Spleen (tissue), 13 donors: ENCODE results near the gene TRIML1. TPM values are rescaled to one million over a fixed set of nuclear protein-coding genes. Genes with fewer than 3 reads are reported as not detected.

Source experiments
- DNase-seq: peaks from one replicate; pipeline ENCODE4 v3.0.0-alpha.2; 2020
- H3K27ac ChIP-seq, 8 donors: fragments of 200-600 bp; sonication (generic) in 7 of 8; 1 replicate in 4 of 8; 2 replicates in 4 of 8; pipeline versions ENCODE4 v1.5.0 to v1.8.0; 2016 to 2021; ENCODE audit warnings: inconsistent platforms in 4 of 8, mild to moderate bottlenecking in 4 of 8, moderate library complexity in 1 of 8
- H3K27me3 ChIP-seq, 7 donors: fragments of 200-600 bp; sonication (generic) in 6 of 7; replicated peaks in 1 of 7; 1 replicate in 4 of 7; 2 replicates in 3 of 7; pipeline versions ENCODE4 v1.5.0 to v1.8.0; 2016 to 2021; ENCODE audit warnings: inconsistent platforms in 3 of 7, mild to moderate bottlenecking in 1 of 7
- H3K36me3 ChIP-seq, 6 donors: fragments of 200-600 bp; sonication (generic) in 5 of 6; 1 replicate in 4 of 6; 2 replicates in 2 of 6; pipeline versions ENCODE4 v1.5.0 to v1.8.0; 2016 to 2021; ENCODE audit warnings: inconsistent platforms in 2 of 6
- H3K4me1 ChIP-seq, 6 donors: fragments of 200-600 bp; sonication (generic) in 5 of 6; 1 replicate in 3 of 6; 2 replicates in 3 of 6; pipeline versions ENCODE4 v1.5.0 to v1.8.0; 2016 to 2021; ENCODE audit warnings: inconsistent platforms in 3 of 6
- H3K4me3 ChIP-seq, 8 donors: fragments of 200-600 bp; sonication (generic) in 7 of 8; 1 replicate in 4 of 8; 2 replicates in 4 of 8; pipeline versions ENCODE4 v1.5.0 to v1.8.0; 2016 to 2021; ENCODE audit warnings: inconsistent platforms in 4 of 8, mild to moderate bottlenecking in 4 of 8, moderate library complexity in 2 of 8
- H3K9me3 ChIP-seq, 8 donors: fragments of 200-600 bp; sonication (generic) in 7 of 8; 1 replicate in 4 of 8; 2 replicates in 4 of 8; pipeline versions ENCODE4 v1.5.0 to v1.8.0; 2016 to 2021; ENCODE audit warnings: inconsistent platforms in 4 of 8
- CTCF ChIP-seq, 11 experiments: fragments of 200-600 bp in 7 of 11; fragments of 450-650 bp in 4 of 11; sonication (generic) in 4 of 11; IDR thresholded peaks in 8 of 11; conservative IDR thresholded peaks in 3 of 11; 1 replicate in 7 of 11; 2 replicates in 4 of 11; pipeline versions ENCODE4 v1.4.0 to v1.8.0; 2016 to 2021; ENCODE audit warnings: antibody characterized with exemption in 11 of 11, inconsistent platforms in 4 of 11, mild to moderate bottlenecking in 1 of 11
- POLR2A ChIP-seq, 3 donors: fragments of 450-650 bp; IDR thresholded peaks; one replicate each; pipeline ENCODE4 v1.5.1; 2017; ENCODE audit warnings: antibody characterized with exemption in 3 of 3, mild to moderate bottlenecking in 1 of 3
- POLR2AphosphoS5 ChIP-seq, 3 donors: sonication (generic); formaldehyde crosslinking; IDR thresholded peaks; one replicate each; pipeline ENCODE4 v1.5.1; 2017; ENCODE audit warnings: antibody characterized with exemption in 3 of 3
- WGBS, 5 donors: extraction: QIAGEN DNeasy Blood & Tissue Kit in 3 of 5; methylation state at CpG; one replicate each; pipeline versions ENCODE4 v1.1.5 to v1.1.7; 2013 to 2018; 5-methylcytosine and 5-hydroxymethylcytosine counted together
- intact Hi-C: fragments of 100-400 bp; cut with DNase I; formaldehyde crosslinking; loops from one replicate; pipeline ENCODE4 v1.15.0; 2023; ENCODE audit warnings: low total_unique reads
- long read RNA-seq, 2 donors: transcript quantifications; one replicate each; lab custom pipeline, GENCODE V29; 2026
- polyA plus RNA-seq, 3 donors: library from polyadenylated mRNA; stranded (reverse); fragments of 200-250 nt; gene quantifications; one replicate each; pipeline ENCODE4 v1.2.1, GENCODE V29; 2013
- total RNA-seq, 7 donors: library from RNA; depleted of rRNA in 3 of 7; stranded (reverse); fragments of >200 nt in 3 of 7; fragmentation: NEBNext Ultra II Directional in 4 of 7; extraction: Animal tissue kit (Norgen Biotek cat#: 25700) in 4 of 7; gene quantifications; one replicate each; pipeline versions ENCODE4 v1.1.0 to v1.2.1, GENCODE V29; 2016 to 2021
- donor health status: healthy with polysubstance abuse.
- donor health status: DM: no; HTN: no; CAD: no; lungs with moderate emphysema.
- donor health status: DM: no; HTN: no; CAD: no.
- donor health status: Bipolar disorder and iron deficiency.
- donor health status: healthy.
- donor health status: DM: no; HTN: no; CAD: no.
- donor health status: DM: yes; HTN: yes; CAD: no.

TRIML1 gene
- not detected for total RNA-seq
- polyA plus RNA-seq, result not detected
- long read RNA-seq, donor 1, result 0 reads
- long read RNA-seq, donor 2, result 0 reads

GRCh38 chr4:188139141-188139540 is at the start of gene TRIML1:
Gene TRIML1 (plus strand): TSS chr4:188139441. CDS start chr4:188139559, 118 bp downstream.
- no peaks in the 10 kb centered on the region for H3K36me3 ChIP-seq
- no peak within 1 kb of the TSS for H3K4me3 ChIP-seq
- DNase-seq, result no peak
- TF ChIP-seq POLR2A (IDR thresholded peaks at IDR 0.05), result no peak
- TF ChIP-seq POLR2AphosphoS5 (IDR thresholded peaks at IDR 0.05), result no peak
- TF ChIP-seq CTCF (IDR thresholded peaks at IDR 0.05 in 8 of 11, conservative IDR thresholded peaks at IDR 0.05 in 3 of 11), result no peak
- H3K27ac ChIP-seq, result no peak within 1 kb of the TSS
- H3K27me3 ChIP-seq, result peaks cover 0 to 5% (median 0%) of the 10 kb centered on the region in 7 donors
- intact Hi-C loops, result no loop called here
- H3K9me3 ChIP-seq, result peaks cover 0 to 24% (median 0%) of the 10 kb centered on the region in 8 donors
- H3K4me1 ChIP-seq, result no peaks in the 10 kb centered on the region
- WGBS, 5 donors, result 70 to 97% (median 90%) methylated on average over 3 of the region's 3 CpGs

GRCh38 chr4:188092824-188093223 is 46.4 kb upstream of the TRIML1 start:
- Histone ChIP-seq H3K4me1 (no peaks in the 10 kb centered on the region), H3K27ac (no peak overlapping the region), H3K9me3 (peaks cover 0 to 38% (median 7%) of the 10 kb centered on the region in 8 donors), H3K36me3 (no peaks in the 10 kb centered on the region), H3K27me3 (no peaks in the 10 kb centered on the region), H3K4me3 (no peak overlapping the region)
- 78 to 92% (median 84%) methylated on average over 3 of the region's 3 CpGs for WGBS, 5 donors
- intact Hi-C loops, result no loop called here
- TF ChIP-seq POLR2AphosphoS5 (IDR thresholded peaks at IDR 0.05) (no peak), CTCF (IDR thresholded peaks at IDR 0.05 in 8 of 11, conservative IDR thresholded peaks at IDR 0.05 in 3 of 11) (no peak)
- DNase-seq, result no peak

GRCh38 chr4:188106454-188106853 is 32.8 kb upstream of the TRIML1 start:
- H3K27ac ChIP-seq, result no peak overlapping the region
- WGBS, 5 donors, result 95 to 97% (median 96%) methylated on average over 34 to 40 of the region's 40 CpGs
- H3K36me3 ChIP-seq, result no peaks in the 10 kb centered on the region
- TF ChIP-seq POLR2AphosphoS5 (IDR thresholded peaks at IDR 0.05), result no peak
- no peak for TF ChIP-seq POLR2A (IDR thresholded peaks at IDR 0.05)
- TF ChIP-seq CTCF (IDR thresholded peaks at IDR 0.05 in 8 of 11, conservative IDR thresholded peaks at IDR 0.05 in 3 of 11), result no peak
- DNase-seq, result no peak
- H3K4me1 ChIP-seq, result no peaks in the 10 kb centered on the region
- no peak overlapping the region for H3K4me3 ChIP-seq
- no peaks in the 10 kb centered on the region for H3K27me3 ChIP-seq
- H3K9me3 ChIP-seq, result peaks cover 0 to 38% (median 18%) of the 10 kb centered on the region in 8 donors
- intact Hi-C loops, result no loop called here

GRCh38 chr4:188107931-188108843 is 31.1 kb upstream of the TRIML1 start:
- H3K27ac ChIP-seq, result no peak overlapping the region
- no peaks in the 10 kb centered on the region for H3K27me3 ChIP-seq
- no peak overlapping the region for H3K4me3 ChIP-seq
- TF ChIP-seq CTCF (IDR thresholded peaks at IDR 0.05 in 8 of 11, conservative IDR thresholded peaks at IDR 0.05 in 3 of 11) (no peak), POLR2AphosphoS5 (IDR thresholded peaks at IDR 0.05) (no peak), POLR2A (IDR thresholded peaks at IDR 0.05) (no peak)
- no peaks in the 10 kb centered on the region for H3K36me3 ChIP-seq
- intact Hi-C loops, result no loop called here
- H3K9me3 ChIP-seq, result peaks cover 0 to 31% (median 20%) of the 10 kb centered on the region in 8 donors
- WGBS, 5 donors, result 33 to 39% (median 34%) methylated on average over 10 of the region's 10 CpGs
- no peaks in the 10 kb centered on the region for H3K4me1 ChIP-seq
- DNase-seq, result no peak
